Measurements from ENCODE around the gene TMEM200A.
A peak's percentile ranks its signal among the peaks of the same experiment; 100 is the strongest.

Gene TMEM200A

GRCh38 chr6:130362128-130362527 is 3.7 kb upstream of the TMEM200A start:
- DNase-seq, result peak; percentile 42
- H3K9me3 Mint-ChIP-seq, result no peaks in the 10 kb centered on the region
- peaks cover 6% of the 10 kb centered on the region for H3K4me1 Mint-ChIP-seq
- H3K27me3 Mint-ChIP-seq (ENCODE audit: low read depth, poor library complexity), result peaks cover 39% of the 10 kb centered on the region
- TF ChIP-seq CTCF (IDR thresholded peaks at IDR 0.05), result no peak
- H3K36me3 Mint-ChIP-seq (ENCODE audit: low read depth), result no peaks in the 10 kb centered on the region
- no peak overlapping the region for H3K4me3 Mint-ChIP-seq
- no peak overlapping the region for H3K27ac Mint-ChIP-seq

GRCh38 chr6:130364224-130364780 is 1.5 kb upstream of the TMEM200A start:
- H3K4me1 Mint-ChIP-seq, result peaks cover 6% of the 10 kb centered on the region
- H3K4me3 Mint-ChIP-seq, result peak overlapping the region; percentile 72
- H3K27me3 Mint-ChIP-seq (ENCODE audit: low read depth, poor library complexity), result peaks cover 57% of the 10 kb centered on the region
- no peak overlapping the region for H3K27ac Mint-ChIP-seq
- H3K36me3 Mint-ChIP-seq (ENCODE audit: low read depth), result no peaks in the 10 kb centered on the region
- no peaks in the 10 kb centered on the region for H3K9me3 Mint-ChIP-seq
- no peak for TF ChIP-seq CTCF (IDR thresholded peaks at IDR 0.05)
- DNase-seq, result no peak

- TF ChIP-seq CTCF (IDR thresholded peaks at IDR 0.05), result no peak
- Mint-ChIP-seq H3K27me3 (ENCODE audit: low read depth, poor library complexity) (peaks cover 71% of the 10 kb centered on the region), H3K9me3 (no peaks in the 10 kb centered on the region), H3K27ac (no peak overlapping the region), H3K4me1 (peaks cover 6% of the 10 kb centered on the region), H3K4me3 (peak overlapping the region; percentile 80), H3K36me3 (ENCODE audit: low read depth) (no peaks in the 10 kb centered on the region)
- peak; percentile 68 for DNase-seq
Observed at GRCh38 chr6:130366107-130367005, 539 bp downstream of the TMEM200A start.

- no peak overlapping the region for H3K4me3 Mint-ChIP-seq
- no peaks in the 10 kb centered on the region for H3K36me3 Mint-ChIP-seq (ENCODE audit: low read depth)
- DNase-seq, result no peak
- H3K27me3 Mint-ChIP-seq (ENCODE audit: low read depth, poor library complexity), result peaks cover 71% of the 10 kb centered on the region
- H3K27ac Mint-ChIP-seq, result no peak overlapping the region
- peaks cover 6% of the 10 kb centered on the region for H3K4me1 Mint-ChIP-seq
- no peaks in the 10 kb centered on the region for H3K9me3 Mint-ChIP-seq
- no peak for TF ChIP-seq CTCF (IDR thresholded peaks at IDR 0.05)
Observed at GRCh38 chr6:130367767-130368166, 1.9 kb downstream of the TMEM200A start.

- Mint-ChIP-seq H3K36me3 (ENCODE audit: low read depth) (no peaks in the 10 kb centered on the region), H3K9me3 (no peaks in the 10 kb centered on the region), H3K4me1 (peaks cover 6% of the 10 kb centered on the region), H3K4me3 (no peak overlapping the region), H3K27me3 (ENCODE audit: low read depth, poor library complexity) (peaks cover 65% of the 10 kb centered on the region), H3K27ac (no peak overlapping the region)
- DNase-seq, result no peak
- no peak for TF ChIP-seq CTCF (IDR thresholded peaks at IDR 0.05)
Observed at GRCh38 chr6:130368576-130368975, 2.8 kb downstream of the TMEM200A start.

Measured in nephron progenitor cell (in vitro differentiated cells).